Myocyte (in vitro differentiated cells): ENCODE results near the gene DYNLT3. TPM values are rescaled to one million over a fixed set of nuclear protein-coding genes. Genes with fewer than 3 reads are reported as not detected.
A peak's percentile ranks its signal among the peaks of the same experiment; 100 is the strongest.

Experiments used
- DNase-seq: peaks from one replicate; pipeline ENCODE4 v3.0.0-alpha.2; 2012; ENCODE audit warnings: low read depth
- polyA plus RNA-seq: library from polyadenylated mRNA; unstranded; fragments of >200 nt; gene quantifications from one replicate; pipeline ENCODE4 v1.2.1, GENCODE V29; 2012; ENCODE audit warnings: missing spikeins
- total RNA-seq: library from RNA; depleted of rRNA; stranded (reverse); fragments of >200 nt; gene quantifications from 2 replicates; pipeline ENCODE4 v1.2.3, GENCODE V29; 2014

Gene DYNLT3, protein sequence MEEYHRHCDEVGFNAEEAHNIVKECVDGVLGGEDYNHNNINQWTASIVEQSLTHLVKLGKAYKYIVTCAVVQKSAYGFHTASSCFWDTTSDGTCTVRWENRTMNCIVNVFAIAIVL
- total RNA-seq, result 57.0 and 61.2 TPM in 2 replicates
- 73.0 TPM for polyA plus RNA-seq

DNA sequence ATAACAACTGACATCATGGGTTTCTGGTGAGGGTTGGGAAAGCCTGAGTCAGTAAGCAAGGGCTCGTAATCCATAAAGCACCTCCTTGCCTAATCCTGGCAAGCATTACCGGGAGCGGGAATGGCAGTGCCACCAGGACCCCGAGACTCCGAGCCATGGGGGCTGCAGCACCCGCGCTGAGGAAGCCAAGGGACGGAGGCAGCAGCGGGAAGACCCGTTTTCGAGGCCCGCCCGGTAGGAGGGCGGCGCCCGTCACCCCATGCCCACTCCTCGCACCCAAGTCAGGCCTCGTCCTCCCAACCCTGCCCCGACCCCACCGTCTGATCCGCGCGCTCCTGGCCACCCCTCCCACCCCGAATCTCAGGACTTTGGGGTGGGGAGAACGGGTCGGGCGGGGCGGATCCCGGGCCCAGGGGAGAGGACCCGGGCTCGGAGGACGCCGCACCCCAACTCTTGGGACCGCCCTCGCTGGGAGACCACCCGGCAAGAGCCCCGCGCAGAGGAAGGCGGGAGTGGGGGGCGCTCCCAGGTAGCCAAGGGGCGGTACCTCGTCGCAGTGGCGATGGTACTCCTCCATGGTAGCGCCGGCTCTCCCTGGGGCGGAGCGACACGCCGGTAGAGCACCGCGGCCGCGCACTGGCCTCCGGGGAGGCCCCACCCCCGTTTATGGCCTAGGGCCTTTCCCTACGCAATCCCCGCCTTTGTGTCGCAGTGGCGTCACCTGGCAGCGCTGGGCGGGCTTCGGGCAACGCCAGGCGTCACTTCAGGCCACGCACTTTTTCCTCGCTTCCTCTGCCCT is at the start of gene DYNLT3:
DYNLT3 (minus strand) TSS at position 638 of the 799 bp plus-strand sequence; CDS start at position 577, 61 bp downstream.
- DNase-seq, result peak; percentile 78

DNA sequence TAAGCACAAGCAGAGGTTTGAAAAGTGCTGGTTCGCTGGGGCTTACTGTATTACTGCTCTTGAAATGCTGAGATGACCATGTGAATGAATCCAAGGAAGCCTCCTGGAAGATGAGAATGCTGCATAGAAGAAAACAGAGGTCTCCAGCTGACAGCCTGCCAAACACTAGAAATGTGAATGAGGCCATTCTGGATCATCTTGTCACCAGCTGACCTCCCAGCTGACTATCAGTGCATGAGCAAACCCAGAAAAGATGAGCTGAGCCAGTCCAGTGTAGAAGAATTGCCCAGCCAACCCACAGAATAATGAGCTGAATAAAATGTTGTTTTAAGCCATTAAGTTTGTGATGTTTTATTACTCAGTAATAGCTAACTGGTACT is 49.1 kb upstream of the DYNLT3 start:
- peak; percentile 29 for DNase-seq

DNA sequence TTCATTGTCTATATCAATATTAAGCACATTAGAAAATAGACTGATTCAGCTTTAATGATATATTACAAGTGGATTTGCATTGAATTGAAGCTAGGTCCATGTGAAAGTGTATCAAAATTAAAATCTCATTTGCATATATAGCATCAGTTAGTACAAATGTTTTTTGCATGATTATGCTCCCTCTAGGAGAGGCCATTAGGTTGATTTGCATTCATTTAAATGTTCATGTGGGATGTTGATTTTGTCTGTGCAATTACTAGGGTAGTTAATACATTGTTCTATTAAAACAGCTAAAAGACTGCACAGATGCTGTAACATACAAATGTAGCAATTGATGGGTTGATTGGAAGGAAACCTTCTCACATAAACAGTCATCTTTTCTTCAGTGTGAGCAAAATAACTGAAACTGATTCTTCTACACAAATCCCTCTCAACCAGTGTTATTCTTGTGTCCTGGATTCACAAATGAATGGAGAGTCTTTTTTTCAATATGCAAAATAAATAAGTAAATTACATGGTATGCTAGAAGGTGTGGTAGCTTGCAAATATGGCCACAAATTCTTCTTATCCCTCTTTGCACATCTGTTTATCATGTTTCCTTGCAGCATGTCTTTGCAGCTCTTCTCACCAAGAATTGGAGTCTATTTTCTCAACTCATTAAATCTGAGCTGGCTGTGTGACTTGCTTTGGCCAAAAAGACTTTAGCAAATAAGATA is 48.6 kb upstream of the DYNLT3 start:
- DNase-seq, result no peak

DNA sequence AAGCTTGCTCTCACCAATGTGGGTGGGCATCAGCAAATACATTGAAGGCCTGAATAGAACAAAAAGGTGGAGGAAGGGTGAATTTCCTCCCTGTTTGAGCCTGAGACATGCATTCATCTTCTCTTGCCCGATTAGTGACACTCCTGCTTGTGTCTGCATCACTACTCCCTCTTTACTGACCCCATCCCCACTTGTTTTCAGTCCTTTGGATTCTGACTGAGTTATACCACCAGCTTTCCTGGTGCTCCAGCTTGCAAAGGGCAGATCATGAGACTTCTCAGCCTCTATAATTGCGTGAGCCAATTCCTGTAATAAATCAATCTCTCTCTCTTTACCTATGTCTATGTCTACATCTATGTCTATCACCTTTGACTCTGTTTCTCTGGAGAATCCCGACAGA is 47.4 kb upstream of the DYNLT3 start:
- no peak for DNase-seq

DNA sequence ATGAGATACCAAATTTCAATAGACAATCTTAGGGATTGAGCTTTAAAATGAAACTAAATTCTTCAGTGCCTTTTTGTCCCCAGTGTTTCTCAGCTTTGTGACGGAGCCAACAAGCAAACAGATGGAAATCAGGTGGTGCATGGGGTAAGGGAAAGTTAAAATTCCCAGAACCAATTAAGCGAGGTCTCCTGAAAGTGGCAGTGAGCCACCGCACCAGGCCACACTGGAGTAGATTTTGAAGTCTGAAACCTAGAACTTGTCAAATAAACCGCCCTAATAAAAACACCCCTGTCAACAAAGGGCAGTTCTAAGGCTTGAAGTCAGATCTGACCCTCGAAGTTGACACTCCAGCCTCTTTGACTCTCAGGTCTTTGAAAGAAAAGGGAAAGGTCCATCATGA is 40.6 kb upstream of the DYNLT3 start:
- no peak for DNase-seq

DNA sequence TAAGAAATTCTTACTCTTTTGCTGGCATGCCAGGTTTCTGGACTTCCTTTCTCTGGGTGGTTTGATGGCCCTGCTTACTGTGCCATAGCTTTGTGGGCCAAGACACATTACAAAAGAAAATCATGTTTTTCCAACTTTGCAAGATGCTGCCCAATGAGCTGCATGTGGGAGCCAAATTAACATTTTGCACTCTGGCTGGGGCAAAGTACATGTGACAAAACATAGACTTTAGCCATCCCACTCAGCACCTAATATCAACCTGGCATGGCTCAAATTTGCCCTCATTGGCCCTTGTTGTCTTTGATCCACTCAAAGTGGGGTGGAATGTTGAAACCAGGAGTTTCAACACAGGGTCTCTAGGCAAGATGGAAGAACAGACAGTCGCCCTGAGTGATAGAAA is 40.0 kb upstream of the DYNLT3 start:
- DNase-seq, result no peak

DNA sequence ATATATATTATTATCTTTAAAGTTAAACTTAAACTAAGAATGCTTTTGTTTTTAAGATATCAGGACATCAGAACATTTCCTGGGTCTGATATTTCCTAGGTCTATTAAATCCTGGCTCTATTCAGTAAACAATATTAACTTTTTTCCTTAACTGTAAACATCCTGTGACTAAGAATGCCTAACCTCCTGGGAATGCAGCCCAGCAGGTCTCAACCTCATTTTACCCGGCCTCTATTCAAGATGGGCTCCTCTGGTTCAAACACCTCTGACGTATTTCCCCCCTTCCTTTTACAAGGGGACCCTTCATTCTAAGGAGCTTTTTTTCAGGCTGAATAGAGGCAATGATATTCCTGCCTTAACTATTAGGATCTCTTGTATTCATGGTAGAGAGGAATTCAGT is 35.8 kb upstream of the DYNLT3 start:
- no peak for DNase-seq

DNA sequence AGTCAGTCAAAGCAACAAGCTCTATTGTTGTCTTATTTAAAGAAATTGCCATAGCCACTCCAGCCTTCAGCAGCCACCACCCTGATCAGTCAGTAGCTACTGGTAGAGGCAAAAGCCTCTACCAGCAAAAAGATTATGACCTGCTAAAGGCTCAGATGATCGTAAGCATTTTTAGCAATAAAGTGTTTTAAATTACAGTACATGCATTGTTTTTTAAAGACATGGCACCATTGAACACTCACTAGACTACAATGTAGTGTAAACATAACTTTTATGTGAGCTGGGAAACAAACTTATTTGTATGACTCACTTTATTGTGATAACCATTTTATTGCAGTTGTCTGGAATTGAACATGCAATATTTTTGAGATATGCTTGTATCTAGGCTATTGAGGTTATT is 32.3 kb upstream of the DYNLT3 start:
- DNase-seq, result no peak

DNA sequence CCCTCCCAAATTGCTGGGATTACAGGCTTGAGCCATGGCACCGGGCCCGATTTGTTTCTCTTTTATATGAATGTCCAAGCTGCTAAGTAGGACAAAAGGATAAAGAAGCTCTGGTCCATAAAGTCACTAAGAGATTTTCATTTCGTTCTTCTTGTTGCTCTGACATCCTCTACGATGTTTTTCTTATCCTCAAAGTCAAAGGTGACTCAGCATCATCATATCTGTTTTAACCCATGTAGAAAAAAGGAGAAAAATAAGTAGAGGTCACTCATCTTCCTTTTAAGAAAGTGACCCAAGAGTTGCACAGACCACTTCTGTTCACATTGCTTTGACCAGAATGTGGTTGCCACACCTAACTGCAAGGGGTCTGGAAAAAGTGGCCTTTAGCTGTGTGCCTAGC is 29.3 kb upstream of the DYNLT3 start:
- DNase-seq, result no peak

DNA sequence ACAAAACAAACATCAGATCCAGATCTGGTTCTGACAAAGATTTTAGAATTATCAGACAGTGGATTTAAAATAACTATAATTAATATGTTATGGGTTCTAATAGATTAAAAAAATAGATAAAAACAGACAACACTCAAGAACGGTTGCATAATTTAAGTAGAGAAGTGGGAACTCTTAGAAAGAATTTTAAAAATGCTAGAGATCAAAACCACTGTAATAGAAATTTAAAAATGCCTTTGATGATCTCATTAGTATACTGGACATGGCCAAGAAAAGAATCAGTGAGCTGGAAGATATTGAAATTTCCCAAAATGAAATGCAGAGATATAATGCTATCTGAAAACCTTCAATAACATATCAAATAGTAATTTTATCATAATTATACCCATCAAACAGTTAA is 28.3 kb upstream of the DYNLT3 start:
- DNase-seq, result no peak

DNA sequence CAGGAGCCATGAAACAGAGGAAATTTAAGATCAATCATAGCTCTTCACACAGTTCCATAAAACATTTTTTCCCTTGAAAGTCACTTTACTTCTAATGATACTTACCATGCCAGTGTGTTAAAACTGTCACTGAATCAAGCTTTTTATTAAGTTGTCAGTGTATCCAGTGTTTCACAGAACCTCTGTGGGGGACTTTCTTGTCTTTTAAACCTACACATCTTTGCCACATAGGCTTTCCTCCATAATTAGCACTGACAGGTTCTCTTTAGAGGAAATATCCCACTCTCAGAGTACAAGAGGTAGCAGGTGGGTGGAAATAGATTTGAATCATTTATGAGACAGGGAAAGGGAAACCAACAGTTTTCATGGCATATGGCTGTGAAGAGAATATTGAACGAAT is 25.8 kb upstream of the DYNLT3 start:
- DNase-seq, result no peak

DNA sequence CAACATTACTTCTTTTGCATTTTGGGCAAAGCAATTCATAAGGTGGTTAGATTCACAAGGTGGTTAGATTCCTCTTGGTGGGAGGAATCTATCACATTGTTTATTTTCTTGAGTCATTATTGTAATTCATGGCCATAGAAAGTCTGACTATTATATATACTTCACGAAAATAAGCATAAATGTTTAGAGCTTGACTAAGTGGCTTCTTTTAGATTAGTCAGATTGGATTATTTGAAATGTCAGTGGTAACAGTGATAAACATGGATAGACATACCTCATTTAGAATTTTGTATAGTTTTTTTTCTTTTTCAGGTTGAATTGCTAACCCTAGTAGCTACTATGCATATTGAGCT is 24.9 kb upstream of the DYNLT3 start:
- DNase-seq, result no peak

DNA sequence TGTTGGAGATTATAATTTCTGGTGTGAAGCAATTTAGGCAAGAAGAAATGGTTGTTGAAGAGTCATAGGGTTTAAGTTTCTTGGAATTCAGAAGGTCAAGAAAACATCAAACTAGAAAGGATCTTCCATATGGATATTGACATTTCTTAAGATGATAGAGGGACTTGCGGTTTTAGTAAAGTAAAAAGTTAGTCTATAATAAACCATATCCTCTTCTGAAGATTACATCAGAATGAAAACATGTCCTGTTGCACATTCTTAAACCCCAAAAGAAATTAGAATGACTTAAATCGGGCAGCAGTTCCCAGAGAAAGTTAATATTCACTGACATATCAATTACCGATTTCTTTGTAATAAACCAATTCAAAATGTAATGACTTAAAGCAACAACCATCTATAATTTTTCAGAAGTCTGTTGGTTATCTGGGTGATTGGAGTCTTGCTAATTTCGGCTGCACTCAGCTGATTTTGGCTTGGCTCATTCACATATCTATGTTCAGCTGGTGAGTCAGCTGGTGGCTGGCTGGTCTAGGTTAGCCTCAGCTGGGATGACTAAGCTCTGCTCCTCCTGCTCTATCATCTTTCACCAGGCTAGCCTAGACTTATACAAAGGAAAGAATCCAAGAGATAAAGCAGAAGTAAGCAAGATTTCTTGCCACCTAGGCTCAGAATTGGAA is 24.4 kb upstream of the DYNLT3 start:
- DNase-seq, result peak; percentile 86

DNA sequence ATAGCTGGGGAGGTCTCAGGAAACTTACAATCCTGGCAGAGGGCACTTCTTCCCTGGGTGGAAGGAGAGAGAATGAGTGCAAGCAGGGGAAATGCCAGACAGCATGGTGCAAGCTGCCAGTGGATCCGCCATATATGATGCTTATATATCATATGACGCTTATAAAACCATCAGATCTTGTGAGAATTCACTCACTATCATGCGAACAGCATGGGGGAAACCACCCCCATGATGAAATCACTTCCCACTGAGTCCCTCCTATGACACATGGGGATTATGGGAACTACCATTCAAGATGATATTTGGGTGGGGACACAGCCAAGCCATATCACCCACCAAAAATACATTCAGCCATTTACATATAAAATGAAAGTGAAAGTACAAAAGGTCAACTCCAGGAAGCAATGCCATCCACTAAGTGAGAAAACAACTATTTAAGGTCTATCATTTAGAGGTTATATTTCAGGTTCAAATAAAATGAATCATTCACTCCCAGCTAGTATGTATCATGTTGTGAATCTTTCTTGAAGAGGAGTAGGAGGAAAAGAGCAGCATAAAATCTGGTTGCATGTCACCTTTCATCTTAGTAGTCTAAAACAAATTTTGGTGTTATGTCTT is 20.3 kb upstream of the DYNLT3 start:
- DNase-seq, result no peak

DNA sequence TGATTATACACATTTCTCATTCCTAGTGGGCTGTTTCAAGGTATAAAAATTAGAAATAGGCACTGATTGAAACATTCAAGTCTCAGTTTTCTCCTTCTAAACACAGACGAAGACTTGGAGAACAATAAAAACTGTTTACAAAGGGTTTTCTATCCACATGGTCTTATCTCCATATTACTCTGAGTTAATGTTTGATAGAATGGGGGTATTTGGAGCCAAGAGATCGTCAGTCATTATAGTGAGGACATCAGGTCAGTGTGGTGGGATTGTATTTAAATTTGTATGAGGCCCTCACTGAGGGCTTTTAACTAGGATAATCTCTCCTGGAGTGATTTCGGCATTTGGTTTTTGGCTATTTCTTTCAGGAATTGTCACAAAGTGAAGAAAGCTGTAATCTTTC is 16.4 kb upstream of the DYNLT3 start:
- DNase-seq, result no peak

DNA sequence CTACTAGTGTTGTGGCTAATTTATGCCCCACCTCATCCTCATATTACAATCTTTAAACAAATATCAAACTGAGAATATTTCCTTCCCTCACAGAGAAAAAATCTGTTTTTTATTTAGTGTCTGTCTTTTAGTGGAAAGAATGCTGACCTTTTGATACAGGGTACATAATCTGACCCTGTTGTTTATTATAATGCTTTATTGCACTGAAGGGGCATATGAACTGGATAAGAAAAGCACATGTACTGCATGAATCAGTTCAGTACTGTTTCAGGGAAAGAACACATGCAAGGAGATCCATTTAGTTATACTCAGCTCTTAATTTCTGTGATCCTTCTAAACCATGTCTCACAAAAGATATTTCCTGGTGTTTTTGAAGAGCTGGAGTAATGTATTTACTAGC is 15.5 kb upstream of the DYNLT3 start:
- no peak for DNase-seq

DNA sequence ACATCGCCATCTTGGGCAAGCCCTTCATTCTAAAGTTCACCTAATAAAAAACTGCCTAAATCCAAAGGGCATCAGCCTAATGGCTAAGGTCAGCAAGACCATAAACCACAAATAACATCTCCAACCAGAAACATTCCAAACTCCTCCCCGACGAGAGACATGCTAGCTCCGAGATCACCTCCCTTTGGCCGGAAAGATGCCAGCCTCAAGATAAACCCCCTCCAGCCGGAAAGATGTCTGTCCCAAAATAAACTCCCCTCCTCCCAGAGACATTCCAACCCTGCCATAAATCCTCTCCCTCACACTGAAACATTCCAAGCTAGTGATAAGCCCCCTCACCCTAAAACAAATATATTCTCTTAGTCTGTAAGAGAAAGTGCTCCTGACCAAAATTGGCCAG is 13.3 kb upstream of the DYNLT3 start:
- peak; percentile 80 for DNase-seq

DNA sequence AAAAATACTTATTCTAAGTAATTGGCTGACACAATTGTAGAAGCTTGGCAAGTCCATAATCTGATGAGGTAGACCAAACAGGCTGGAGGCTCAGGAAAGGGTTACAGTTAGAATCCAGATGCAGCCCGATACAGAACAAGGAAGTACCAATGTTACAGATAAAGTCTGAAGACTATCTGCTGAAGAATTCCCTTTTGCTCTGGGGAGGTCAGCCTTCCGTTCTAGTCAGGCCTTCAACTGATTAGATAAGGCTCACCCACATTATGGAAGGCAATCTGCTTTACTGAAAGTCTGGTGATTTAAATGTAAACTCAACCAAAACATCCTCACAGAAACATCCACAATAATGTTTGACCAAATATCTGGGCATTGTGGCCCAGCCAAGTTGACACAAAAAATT is 7.4 kb upstream of the DYNLT3 start:
- DNase-seq, result no peak

DNA sequence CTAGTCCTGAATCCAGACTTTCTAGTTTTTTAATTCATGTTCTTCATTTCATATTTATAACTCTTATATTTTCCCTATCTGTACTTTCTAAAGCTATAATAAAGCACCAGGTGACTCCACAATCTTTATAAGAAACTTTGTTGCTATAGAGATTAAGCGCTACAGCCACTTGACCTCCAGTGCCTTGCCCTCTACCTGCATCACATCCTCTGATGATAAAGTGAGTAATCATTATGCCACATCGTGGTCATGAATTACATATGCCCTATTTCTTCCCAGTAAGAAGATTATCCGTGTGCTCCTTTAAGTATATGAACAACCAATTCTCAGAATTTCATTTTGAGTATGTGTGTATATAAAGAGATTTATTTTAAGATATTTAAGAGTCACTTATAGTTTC is 6.8 kb upstream of the DYNLT3 start:
- no peak for DNase-seq

DNA sequence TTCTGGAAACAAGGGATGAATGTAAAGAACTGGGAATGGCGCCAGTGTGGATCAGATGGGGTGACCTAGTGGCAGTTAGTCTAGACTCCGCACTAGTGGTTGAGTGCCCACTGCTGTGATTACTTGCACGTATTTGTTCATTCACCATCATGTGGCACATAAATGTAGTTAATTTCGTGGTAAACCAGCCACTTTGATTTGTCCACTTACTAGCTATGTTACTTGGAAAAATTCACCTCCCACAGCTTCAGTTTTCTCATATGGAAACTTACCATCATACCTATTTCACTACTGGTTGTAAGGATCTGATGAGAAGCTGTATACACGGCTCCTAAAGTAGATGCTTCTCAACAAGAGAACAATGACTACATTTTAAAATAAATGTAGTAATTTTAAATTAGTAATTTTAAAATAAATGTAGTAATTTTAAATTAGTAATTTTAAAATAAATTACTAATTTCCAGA is 394 bp upstream of the DYNLT3 start:
- DNase-seq, result no peak

DNA sequence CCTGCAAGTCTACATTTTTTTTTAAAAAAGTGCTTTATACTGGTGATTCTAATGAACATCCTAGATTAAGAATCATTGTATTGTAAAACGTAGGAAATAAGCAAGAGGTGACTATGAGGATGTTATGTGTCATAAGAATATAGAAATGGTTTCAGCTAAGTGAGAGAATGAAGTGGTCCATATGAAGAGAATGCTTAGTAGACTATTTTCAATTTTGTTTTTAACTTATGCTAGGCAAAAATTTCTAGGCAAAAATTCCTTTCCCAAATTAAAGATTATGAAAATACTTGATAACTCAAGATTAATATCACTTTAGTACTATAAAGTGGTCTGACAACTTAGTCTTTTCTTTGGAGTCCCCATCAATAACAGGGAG is 825 bp downstream of the DYNLT3 start:
- DNase-seq, result no peak

DNA sequence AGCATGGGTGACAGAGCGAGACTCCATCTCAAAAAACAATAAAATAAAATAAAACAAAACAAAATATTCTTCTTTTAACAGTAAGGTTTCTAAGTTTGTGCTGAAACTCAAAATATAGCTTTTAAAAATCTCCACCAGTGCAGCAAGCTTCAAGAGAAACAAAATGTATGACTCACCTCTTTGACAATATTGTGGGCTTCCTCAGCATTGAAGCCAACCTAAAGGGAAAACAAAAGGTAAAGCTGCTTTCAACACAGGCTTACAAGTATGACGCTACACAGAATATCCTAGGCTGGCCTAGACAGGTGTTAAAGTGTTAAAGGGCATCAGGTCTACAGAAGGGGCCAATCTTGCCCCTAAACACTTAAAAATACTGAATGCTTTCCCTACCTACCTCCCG is 1.2 kb downstream of the DYNLT3 start:
- no peak for DNase-seq
